Measurements from ENCODE around the gene TDG.
"Not testable (repeated sequence)": the region's sequence is repeated elsewhere in the genome, so short reads cannot be mapped to it uniquely, and the experiment has no call there.

Gene TDG

DNA sequence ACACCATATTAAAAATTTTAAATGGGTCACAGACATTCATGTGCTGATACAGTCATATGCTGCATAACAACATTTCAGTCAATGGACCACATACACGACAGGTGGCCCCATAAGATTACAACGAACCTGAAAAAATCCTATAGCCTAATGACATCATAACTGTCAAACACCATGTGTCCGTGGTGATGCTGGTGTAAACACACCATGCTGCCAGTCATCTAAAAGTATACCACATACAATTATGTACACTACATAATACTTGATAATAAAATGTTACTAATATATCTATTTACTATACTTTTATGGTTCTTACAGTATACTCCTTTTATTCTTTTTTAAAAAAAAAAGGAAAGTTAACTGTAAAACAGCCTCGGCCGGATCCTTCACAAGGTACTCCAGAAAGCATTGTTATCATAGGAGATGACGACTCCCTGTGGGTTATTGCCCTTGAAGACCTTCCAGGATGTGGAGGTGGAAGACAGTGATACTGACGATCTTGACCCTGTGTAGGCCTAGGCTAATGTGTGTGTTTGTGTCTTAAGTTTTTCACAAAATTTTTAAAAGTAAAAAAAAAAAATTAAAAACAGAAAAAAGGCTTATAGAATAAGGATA lies 5.0 kb upstream of the TDG start:
- no peak for DNase-seq (ENCODE audit: low read depth, low spot score)

GRCh38 chr12:103962493-103962892 lies 3.2 kb upstream of the TDG start:
- no peak for DNase-seq (ENCODE audit: low read depth, low spot score)

GRCh38 chr12:103964805-103965204 lies 867 bp upstream of the TDG start:
- DNase-seq (ENCODE audit: low read depth, low spot score): no peak

DNA sequence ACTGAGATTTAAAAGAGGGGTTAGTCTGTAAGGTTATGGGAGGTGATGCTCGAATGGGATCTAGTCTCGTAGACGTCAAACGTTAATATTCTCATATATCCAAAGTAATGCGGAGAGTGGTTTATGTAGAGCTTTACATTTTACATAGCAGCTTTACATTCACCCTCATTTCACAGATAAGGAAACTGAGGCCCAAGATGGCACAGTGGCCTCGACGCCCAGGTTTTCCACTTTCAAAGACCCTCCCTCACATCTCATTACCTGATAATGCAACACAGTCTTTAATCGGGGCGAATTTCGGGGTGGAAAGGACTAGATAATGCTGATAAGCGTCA lies 450 bp upstream of the TDG start:
- DNase-seq (ENCODE audit: low read depth, low spot score): no peak

DNA sequence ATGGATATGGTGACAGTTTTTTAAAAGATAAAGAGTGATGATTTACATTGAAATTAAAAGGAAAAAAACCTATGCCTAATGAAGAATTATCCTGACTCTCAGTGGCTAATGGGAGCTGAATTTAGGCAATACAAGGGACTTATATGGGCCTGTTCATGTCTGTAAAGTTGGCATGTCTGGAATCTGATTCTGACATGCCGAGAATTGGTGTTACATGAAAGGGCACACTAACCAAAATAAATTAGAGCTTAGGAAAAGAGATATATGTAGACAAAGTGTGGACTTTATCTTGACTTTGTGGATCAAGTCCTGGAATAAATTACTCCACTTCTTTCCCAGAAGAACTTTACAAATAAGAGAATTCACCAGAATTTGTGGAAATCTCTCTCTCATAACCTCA lies 1.1 kb downstream of the TDG start:
- DNase-seq (ENCODE audit: low read depth, low spot score): peak; percentile 27

DNA sequence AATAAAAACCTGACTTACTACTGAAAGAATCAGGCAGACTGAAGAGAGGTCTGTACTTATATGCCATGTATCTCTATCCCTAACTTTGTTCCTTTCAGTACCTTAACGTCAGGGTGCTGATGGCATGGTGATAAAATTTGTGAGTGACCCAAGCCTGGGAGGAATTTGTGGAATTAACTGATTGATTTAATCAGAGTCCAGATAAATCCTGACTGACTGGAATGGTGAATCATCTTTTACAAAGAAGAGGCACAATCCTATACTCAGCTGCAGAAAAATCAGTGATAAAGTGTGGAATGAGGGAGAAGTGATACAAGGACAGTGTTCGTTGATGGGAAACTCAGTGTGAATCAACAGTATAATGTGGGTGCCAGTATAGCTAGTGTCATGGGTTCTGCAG lies 3.7 kb downstream of the TDG start:
- peak; percentile 59 for DNase-seq (ENCODE audit: low read depth, low spot score)

DNA sequence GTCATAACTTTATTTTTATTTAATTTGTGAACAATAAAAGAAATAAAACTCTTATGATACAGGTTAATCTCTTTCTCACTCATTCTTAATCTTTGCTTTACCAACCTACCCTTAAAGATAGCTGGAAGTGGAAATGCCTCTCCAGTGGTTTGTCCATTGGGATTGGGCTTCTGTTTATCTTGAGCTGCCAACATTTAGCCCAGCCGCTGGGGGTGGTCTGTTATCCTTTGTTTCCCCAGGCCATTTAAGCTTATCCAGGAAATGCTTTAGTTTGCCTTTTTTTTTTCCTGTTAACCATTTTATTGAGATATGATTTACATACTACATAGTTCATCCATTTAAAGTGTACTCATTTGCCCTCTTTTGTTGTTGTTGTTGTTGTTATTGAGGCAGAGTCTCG lies 8.2 kb downstream of the TDG start:
- DNase-seq (ENCODE audit: low read depth, low spot score): no peak

DNA sequence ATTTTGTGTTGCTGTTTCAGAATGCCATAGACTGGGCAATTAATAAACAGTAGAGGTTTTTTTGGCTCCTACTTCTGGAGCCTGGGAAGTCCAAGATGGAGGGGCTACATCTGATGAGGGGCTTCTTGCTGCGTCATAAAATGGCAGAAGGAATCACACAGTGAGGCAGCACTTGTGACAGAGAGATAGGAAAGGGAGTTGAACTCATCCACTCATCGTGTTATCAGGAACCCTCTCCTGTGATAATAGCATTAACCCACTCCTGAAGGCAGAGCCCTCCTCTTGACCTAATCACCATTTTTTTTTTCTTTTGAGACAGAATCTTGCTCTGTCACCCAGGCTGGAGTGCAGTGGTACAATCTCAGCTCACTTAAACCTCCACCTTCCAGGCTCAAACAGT lies 9.7 kb downstream of the TDG start:
- DNase-seq (ENCODE audit: low read depth, low spot score): no peak

DNA sequence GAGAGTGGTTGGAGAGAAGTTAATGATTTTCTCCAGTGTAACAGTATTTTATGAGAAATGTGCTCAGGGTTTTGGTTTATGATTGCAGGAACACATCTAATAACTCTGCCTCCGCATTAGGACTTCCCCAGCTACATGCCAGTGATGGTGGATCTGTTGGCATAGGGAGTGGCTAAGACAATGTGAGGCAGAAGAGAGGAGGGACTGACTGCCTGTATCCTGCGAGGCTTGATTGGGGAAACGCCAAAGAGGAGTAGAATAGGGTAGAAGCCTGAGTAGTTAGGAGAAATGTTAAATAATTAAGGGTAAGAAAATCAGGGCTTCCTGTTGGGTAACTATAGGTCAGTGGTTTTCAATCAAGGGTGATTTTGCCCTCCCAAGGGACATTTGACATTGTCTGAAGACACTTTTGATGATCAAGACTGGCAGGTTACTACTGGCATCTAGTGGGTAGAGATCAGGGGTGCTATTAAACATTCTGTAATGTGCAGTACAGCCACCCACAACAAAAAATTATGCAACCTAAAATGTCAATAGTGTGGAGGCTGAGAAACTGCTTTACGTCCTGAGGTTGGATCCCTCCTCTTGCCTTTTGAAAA lies 12.8 kb downstream of the TDG start:
- no peak for DNase-seq (ENCODE audit: low read depth, low spot score)

DNA sequence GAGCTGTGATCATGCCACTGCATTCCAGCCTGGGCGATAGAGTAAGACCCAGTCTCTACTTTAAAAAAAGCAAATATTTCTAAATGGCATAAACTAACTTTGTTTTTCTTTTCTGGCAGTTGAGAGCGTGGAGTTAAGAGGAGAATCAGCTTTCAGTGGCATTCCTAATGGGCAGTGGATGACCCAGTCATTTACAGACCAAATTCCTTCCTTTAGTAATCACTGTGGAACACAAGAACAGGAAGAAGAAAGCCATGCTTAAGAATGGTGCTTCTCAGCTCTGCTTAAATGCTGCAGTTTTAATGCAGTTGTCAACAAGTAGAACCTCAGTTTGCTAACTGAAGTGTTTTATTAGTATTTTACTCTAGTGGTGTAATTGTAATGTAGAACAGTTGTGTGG lies 21.2 kb downstream of the TDG start:
- peak; percentile 82 for DNase-seq (ENCODE audit: low read depth, low spot score)

DNA sequence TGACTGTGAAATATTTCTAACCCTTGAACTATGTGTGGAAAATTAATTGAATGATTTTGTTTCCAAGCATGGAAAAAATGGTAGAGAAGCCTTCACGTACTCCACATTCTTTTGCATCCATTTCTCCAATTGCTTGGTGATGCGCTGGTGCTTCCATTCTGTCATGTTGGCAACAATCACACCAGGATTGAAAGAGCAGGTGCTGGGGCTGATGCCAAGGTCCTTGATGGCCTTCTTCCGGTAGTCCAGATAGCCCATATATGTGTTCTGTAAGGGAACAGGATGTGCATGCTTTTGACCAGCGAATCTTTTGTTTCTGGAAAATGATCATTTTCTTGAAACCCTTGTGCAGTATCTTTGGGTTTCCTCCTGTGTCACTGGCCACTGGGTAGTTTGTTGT lies 28.6 kb downstream of the TDG start:
- DNase-seq (ENCODE audit: low read depth, low spot score): no peak

- DNase-seq (ENCODE audit: low read depth, low spot score): no peak
Observed at GRCh38 chr12:103996595-103996994, 30.9 kb downstream of the TDG start.

- no peak for DNase-seq (ENCODE audit: low read depth, low spot score)
Observed at GRCh38 chr12:103997286-103997900, 31.7 kb downstream of the TDG start.

DNA sequence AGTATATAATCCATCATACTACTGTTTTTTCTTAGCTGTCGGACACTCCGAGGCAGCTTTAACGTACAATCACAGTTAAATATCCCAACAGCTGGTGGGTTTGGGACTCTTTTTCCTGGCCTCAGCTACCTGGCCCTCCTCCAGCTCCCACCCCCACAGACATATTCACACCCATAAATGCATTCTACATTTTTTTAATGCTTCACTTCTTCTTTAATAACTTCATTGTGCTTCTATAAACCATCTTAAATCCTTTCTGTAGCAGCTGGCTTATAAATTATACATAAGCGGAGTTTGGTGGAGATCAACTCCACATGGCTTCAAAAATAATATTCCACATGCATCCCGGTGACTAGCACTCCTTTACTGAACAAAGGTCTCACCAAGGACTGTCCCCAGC lies 33.3 kb downstream of the TDG start:
- no peak for DNase-seq (ENCODE audit: low read depth, low spot score)

DNA sequence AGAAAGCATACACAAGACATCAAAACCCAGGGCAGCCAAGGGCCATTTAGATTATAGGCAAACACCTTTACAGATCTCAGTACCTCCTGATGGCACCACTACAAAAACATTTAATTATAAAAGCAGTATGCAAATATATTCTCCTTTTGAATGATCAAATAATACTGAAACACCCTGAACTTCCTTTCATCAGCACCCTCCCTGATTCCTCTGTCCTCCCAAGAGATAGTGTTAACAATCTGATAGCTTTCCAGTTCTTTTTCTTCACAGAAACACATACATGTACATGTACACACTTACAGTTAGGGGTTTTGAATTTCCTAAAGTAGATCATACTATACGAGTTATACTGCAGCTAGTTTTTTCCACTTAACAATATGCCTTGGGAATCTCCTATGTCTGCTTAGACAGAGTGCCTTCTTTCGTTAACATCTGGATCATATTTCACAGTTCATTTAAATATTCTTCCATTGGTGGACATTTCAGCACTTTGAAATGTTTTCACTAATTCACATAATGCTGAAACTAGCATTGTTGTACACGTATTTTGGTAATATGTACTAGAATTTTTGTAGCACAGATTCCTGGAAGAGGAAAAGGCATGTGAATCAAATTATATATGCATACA lies 35.2 kb downstream of the TDG start:
- DNase-seq (ENCODE audit: low read depth, low spot score): no peak

DNA sequence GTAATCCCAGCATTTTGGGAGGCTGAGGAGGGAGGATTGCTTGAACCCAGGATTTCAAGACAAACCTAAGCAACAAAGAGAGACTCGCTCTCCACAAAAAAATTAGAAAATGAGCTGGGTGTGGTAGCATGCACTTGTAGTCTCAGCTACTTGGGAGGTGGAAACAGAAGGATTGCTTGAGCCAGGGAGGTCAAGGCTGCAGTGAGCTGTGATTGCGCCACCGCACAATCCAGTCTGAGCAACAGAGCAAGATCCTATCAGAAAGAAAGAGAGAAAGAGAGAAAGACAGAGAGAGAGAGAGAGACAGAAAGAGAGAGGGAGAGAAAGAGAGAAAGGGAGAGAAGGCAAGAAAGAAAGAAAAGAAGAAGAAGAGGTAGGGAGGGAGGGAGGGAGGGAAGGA lies 37.0 kb downstream of the TDG start:
- no peak for DNase-seq (ENCODE audit: low read depth, low spot score)

DNA sequence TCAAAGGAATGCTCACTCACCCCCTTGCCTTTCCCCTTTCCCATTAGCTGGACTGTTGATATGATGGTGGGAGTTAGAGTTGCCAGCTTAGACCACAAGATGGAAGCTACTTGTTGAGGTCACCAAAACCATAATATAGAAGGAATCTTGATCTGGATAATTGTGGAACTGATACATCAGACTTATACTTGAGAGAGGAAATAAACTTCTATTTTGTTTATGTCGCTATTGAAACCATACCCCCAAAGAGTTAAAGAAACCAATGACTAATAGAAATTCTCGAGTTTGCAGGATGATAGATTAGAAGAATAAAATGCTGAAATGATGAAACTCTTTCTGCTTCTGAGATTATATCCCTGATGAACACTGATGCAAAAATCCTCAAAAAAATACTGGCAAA lies 37.9 kb downstream of the TDG start:
- DNase-seq (ENCODE audit: low read depth, low spot score): no peak

GRCh38 chr12:104006929-104007328 lies 41.3 kb downstream of the TDG start:
- DNase-seq (ENCODE audit: low read depth, low spot score): peak; percentile 61

DNA sequence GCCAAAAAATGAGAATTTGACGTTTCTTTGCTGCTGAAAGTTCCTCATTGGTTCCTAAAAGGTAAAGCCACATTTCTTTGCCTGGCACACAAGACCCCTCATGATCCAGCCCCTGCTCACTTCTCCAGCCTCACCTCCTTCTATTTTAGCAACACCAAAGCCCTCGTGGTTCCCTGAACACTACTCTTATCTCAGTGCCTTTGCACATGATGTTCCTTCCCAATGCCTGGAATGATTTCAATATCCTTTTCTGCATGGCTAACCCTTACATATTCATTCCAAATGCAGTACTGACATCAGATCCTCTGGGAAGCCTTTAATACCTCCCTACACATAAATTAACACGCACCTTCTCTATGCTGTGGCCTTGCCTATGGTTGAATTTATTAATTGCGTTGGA lies 44.4 kb downstream of the TDG start:
- DNase-seq (ENCODE audit: low read depth, low spot score): no peak

GRCh38 chr12:104010606-104011169 lies 45.0 kb downstream of the TDG start:
- DNase-seq (ENCODE audit: low read depth, low spot score): no peak

GRCh38 chr12:104011253-104011652 lies 45.6 kb downstream of the TDG start:
- peak; percentile 68 for DNase-seq (ENCODE audit: low read depth, low spot score)

- DNase-seq (ENCODE audit: low read depth, low spot score): no peak
Observed at GRCh38 chr12:104012331-104012730, 46.7 kb downstream of the TDG start.

GRCh38 chr12:104021862-104022261 lies 56.2 kb downstream of the TDG start:
- not testable (repeated sequence) for DNase-seq (ENCODE audit: low read depth, low spot score)
